Neural progenitor cell (in vitro differentiated cells): ENCODE data around the gene ANKRD35. TPM values are rescaled to one million over a fixed set of nuclear protein-coding genes. Genes with fewer than 3 reads are reported as not detected.

ENCODE experiments used
- DNase-seq: peaks from one replicate; pipeline ENCODE4 v3.0.0-alpha.2; 2016; ENCODE audit warnings: low spot score
- H2AFZ ChIP-seq: fragments of 200-600 bp; sonication (generic); replicated peaks from 2 replicates; pipeline ENCODE4 v1.6.1; 2016; ENCODE audit warnings: antibody characterized with exemption
- H3F3A ChIP-seq: fragments of 200-600 bp; sonication (generic); 2 replicates; pipeline ENCODE4 v1.6.1; 2016; ENCODE audit warnings: antibody characterized with exemption, low read depth
- H3K27ac ChIP-seq: fragments of 200-600 bp; sonication (generic); 2 replicates; pipeline ENCODE4 v1.5.1; 2016; ENCODE audit warnings: mild to moderate bottlenecking
- H3K27me3 ChIP-seq: fragments of 200-600 bp; sonication (generic); 2 replicates; pipeline ENCODE4 v1.6.1; 2016; ENCODE audit warnings: mild to moderate bottlenecking, moderate library complexity
- H3K36me3 ChIP-seq: fragments of 200-600 bp; sonication (generic); 2 replicates; pipeline ENCODE4 v1.5.1; 2016
- H3K4me1 ChIP-seq: fragments of 200-600 bp; sonication (generic); 2 replicates; pipeline ENCODE4 v1.6.1; 2016; ENCODE audit warnings: mixed run types
- H3K4me2 ChIP-seq: fragments of 200-600 bp; sonication (generic); 2 replicates; pipeline ENCODE4 v1.6.1; 2016
- H3K4me3 ChIP-seq: fragments of 200-600 bp; sonication (generic); 2 replicates; pipeline ENCODE4 v1.5.1; 2016
- H3K79me2 ChIP-seq: fragments of 200-600 bp; sonication (generic); 2 replicates; pipeline ENCODE4 v1.6.1; 2016; ENCODE audit warnings: low read depth
- H3K9ac ChIP-seq: fragments of 200-600 bp; sonication (generic); 2 replicates; pipeline ENCODE4 v1.6.1; 2016
- H3K9me3 ChIP-seq: fragments of 200-600 bp; sonication (generic); 2 replicates; pipeline ENCODE4 v1.5.1; 2016; ENCODE audit warnings: low read depth
- H4K20me1 ChIP-seq: fragments of 200-600 bp; sonication (generic); 2 replicates; pipeline ENCODE4 v1.6.1; 2016; ENCODE audit warnings: low read depth
- H3K27ac Mint-ChIP-seq: 3 replicates; pipeline ENCODE4 v1.8.0; 2021; ENCODE audit warnings: mixed read lengths
- H3K27me3 Mint-ChIP-seq: 2 replicates; pipeline ENCODE4 v1.8.0; 2022; ENCODE audit warnings: low read depth, mild to moderate bottlenecking, inconsistent platforms, moderate library complexity, mixed read lengths; ENCODE audit not compliant: insufficient read depth
- H3K36me3 Mint-ChIP-seq: 3 replicates; pipeline ENCODE4 v1.8.0; 2021; ENCODE audit warnings: mixed read lengths
- H3K4me1 Mint-ChIP-seq: 3 replicates; pipeline ENCODE4 v1.8.0; 2021; ENCODE audit warnings: mixed read lengths
- H3K4me3 Mint-ChIP-seq: 3 replicates; pipeline ENCODE4 v1.8.0; 2021; ENCODE audit warnings: mild to moderate bottlenecking, moderate library complexity, mixed read lengths
- H3K9me3 Mint-ChIP-seq: 3 replicates; pipeline ENCODE4 v1.8.0; 2020; ENCODE audit warnings: mixed read lengths
- EZH2 ChIP-seq: fragments of 200-600 bp; sonication (generic); IDR thresholded peaks from 2 replicates; pipeline ENCODE4 v1.6.1; 2017; ENCODE audit warnings: antibody characterized with exemption, mild to moderate bottlenecking, moderate library complexity
- EZH2phosphoT487 ChIP-seq: fragments of 200-600 bp; sonication (generic); IDR thresholded peaks from 2 replicates; pipeline ENCODE4 v1.6.1; 2017; ENCODE audit warnings: antibody characterized with exemption
- total RNA-seq: library from RNA; depleted of rRNA; stranded (reverse); fragments of >200 nt; gene quantifications from 2 replicates; pipeline ENCODE4 v1.2.3, GENCODE V29; 2015; ENCODE audit warnings: low replicate concordance
- TF ChIP-seq, protein P1 (sequence below): fragments of 200-600 bp; sonication (generic); IDR thresholded peaks from 2 replicates; pipeline ENCODE4 v1.5.1; 2017; ENCODE audit warnings: antibody characterized with exemption, mild to moderate bottlenecking

Gene ANKRD35
- total RNA-seq, 1 donor from 2014 or later = 1.1 TPM

DNA sequence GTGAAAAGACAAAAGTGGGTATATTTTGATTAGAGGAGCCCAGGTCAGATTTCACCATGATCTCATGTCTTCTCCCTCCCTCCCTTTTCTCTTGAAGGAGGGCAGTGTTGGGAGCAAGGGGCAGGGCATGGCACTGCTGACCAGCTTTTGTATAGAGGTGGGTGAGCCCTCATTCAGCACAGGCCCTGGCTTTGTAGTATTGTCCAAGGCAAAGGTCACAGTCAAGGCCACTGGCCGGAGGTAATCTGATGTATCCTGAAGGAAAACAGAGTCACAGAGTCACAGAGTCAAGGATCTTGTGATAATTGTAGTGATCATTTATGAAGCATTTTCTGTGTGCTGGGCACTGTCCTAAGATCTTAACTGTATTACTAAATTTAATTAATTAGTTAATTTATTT lies 12.3 kb upstream of the ANKRD35 start:
- no peak for TF ChIP-seq EZH2
- TF ChIP-seq EZH2phosphoT487 = no peak
- TF ChIP-seq, protein P1, sequence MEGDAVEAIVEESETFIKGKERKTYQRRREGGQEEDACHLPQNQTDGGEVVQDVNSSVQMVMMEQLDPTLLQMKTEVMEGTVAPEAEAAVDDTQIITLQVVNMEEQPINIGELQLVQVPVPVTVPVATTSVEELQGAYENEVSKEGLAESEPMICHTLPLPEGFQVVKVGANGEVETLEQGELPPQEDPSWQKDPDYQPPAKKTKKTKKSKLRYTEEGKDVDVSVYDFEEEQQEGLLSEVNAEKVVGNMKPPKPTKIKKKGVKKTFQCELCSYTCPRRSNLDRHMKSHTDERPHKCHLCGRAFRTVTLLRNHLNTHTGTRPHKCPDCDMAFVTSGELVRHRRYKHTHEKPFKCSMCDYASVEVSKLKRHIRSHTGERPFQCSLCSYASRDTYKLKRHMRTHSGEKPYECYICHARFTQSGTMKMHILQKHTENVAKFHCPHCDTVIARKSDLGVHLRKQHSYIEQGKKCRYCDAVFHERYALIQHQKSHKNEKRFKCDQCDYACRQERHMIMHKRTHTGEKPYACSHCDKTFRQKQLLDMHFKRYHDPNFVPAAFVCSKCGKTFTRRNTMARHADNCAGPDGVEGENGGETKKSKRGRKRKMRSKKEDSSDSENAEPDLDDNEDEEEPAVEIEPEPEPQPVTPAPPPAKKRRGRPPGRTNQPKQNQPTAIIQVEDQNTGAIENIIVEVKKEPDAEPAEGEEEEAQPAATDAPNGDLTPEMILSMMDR = no peak
- H3K9me3 ChIP-seq = no peaks in the 10 kb centered on the region
- DNase-seq = no peak
- Mint-ChIP-seq H3K36me3 (no peaks in the 10 kb centered on the region), H3K27ac (no peak overlapping the region), H3K9me3 (no peaks in the 10 kb centered on the region), H3K4me3 (peak overlapping the region; percentile 1), H3K4me1 (peaks cover 25% of the 10 kb centered on the region), H3K27me3 (peaks cover 22% of the 10 kb centered on the region)
- no peak overlapping the region for H2AFZ ChIP-seq
- no peaks in the 10 kb centered on the region for H4K20me1 ChIP-seq
- H3K9ac ChIP-seq = no peak overlapping the region
- H3K27ac ChIP-seq = no peak overlapping the region
- no peak overlapping the region for H3K4me3 ChIP-seq
- no peaks in the 10 kb centered on the region for H3K4me1 ChIP-seq
- no peak overlapping the region for H3K4me2 ChIP-seq
- H3K36me3 ChIP-seq = no peaks in the 10 kb centered on the region
- no peaks in the 10 kb centered on the region for H3K27me3 ChIP-seq
- no peaks in the 10 kb centered on the region for H3F3A ChIP-seq
- H3K79me2 ChIP-seq = no peaks in the 10 kb centered on the region

DNA sequence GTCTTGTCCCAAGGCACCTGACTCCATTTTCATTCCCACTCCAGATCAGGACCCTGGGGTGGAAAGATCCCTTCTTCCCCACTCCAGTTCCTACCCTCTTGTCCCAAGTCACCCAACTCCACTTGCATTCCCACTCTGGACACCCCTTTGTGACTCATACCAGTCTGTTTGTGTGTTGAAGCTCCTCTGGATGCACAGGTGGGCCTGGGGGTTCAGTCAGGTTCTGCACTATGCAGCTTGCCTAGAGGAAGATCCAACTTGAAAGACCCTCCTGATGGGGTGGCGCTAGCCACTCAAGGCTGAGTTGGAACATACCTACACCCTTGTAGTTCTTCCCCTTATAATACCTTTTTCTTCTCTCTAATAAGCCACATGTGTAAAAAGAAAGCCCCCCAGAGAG lies 9.8 kb upstream of the ANKRD35 start:
- H3K27ac ChIP-seq = no peak overlapping the region
- no peak overlapping the region for H3K9ac ChIP-seq
- no peak overlapping the region for H2AFZ ChIP-seq
- no peaks in the 10 kb centered on the region for H3F3A ChIP-seq
- no peaks in the 10 kb centered on the region for H3K36me3 ChIP-seq
- Mint-ChIP-seq H3K27me3 (peaks cover 16% of the 10 kb centered on the region), H3K4me1 (peaks cover 34% of the 10 kb centered on the region), H3K9me3 (no peaks in the 10 kb centered on the region), H3K27ac (no peak overlapping the region), H3K4me3 (no peak overlapping the region), H3K36me3 (no peaks in the 10 kb centered on the region)
- H3K9me3 ChIP-seq = no peaks in the 10 kb centered on the region
- no peak overlapping the region for H3K4me3 ChIP-seq
- peaks cover 7% of the 10 kb centered on the region for H3K4me1 ChIP-seq
- no peak overlapping the region for H3K4me2 ChIP-seq
- TF ChIP-seq EZH2 (no peak), EZH2phosphoT487 (no peak)
- TF ChIP-seq, protein P1 = no peak
- no peaks in the 10 kb centered on the region for H3K79me2 ChIP-seq
- H3K27me3 ChIP-seq = no peaks in the 10 kb centered on the region
- no peaks in the 10 kb centered on the region for H4K20me1 ChIP-seq
- DNase-seq = no peak

DNA sequence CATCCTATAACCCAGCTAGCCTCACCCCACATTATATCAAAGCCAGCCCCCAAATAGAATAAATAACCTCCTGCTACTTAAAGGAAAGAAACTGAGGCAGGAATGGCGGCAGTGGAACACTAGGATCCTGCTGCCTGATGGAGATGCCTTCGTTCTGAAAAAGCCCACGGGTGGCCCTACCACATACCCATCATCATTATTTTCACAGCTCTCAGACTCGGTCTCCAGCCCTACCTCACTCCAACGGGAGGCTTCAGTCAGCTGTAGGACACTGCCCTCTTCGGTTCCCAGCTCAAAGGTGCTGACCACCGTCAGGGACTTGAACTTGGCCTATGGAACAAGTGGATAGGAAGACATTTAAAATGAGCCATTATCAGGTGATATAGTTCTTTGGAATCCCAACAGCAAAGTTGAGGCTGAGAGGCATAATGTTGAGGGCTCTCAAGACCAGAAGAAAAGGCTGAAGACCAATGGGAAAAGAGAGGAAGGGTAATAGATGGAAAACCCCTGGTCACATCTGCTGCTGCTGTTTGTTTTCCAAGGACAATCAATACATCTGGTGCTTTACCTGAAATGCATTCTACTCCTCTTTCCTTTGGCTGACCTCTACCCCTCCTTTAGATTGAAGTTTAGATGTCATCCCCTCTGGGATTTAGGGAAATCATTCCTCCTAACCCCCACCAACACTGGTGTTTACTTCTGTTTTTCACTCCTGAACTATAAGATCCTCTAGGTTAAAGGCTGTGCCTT lies 7.8 kb upstream of the ANKRD35 start:
- Histone ChIP-seq H3K79me2 (no peaks in the 10 kb centered on the region), H3K4me1 (peaks cover 7% of the 10 kb centered on the region), H3F3A (no peaks in the 10 kb centered on the region), H3K36me3 (no peaks in the 10 kb centered on the region), H3K9ac (no peak overlapping the region), H3K4me3 (no peak overlapping the region), H3K9me3 (no peaks in the 10 kb centered on the region), H3K4me2 (no peak overlapping the region), H4K20me1 (no peaks in the 10 kb centered on the region), H2AFZ (no peak overlapping the region), H3K27me3 (no peaks in the 10 kb centered on the region), H3K27ac (no peak overlapping the region)
- no peak overlapping the region for H3K27ac Mint-ChIP-seq
- no peak for TF ChIP-seq EZH2
- TF ChIP-seq EZH2phosphoT487 = no peak
- TF ChIP-seq, protein P1 = no peak
- no peaks in the 10 kb centered on the region for H3K36me3 Mint-ChIP-seq
- no peaks in the 10 kb centered on the region for H3K9me3 Mint-ChIP-seq
- DNase-seq = no peak
- H3K4me1 Mint-ChIP-seq = peaks cover 25% of the 10 kb centered on the region
- H3K4me3 Mint-ChIP-seq = no peak overlapping the region
- peaks cover 10% of the 10 kb centered on the region for H3K27me3 Mint-ChIP-seq
